Measurements from ENCODE around the gene KRTAP5-4.

GRCh38 chr11:1637628-1638027, 15.7 kb upstream of the KRTAP5-4 start:
- TF ChIP-seq CTCF (IDR thresholded peaks at IDR 0.05) (no peak), POLR2A (IDR thresholded peaks at IDR 0.05) (no peak)

All from testis (tissue), 2 donors.